GM12878 (cell line): ENCODE data around the gene MYO3A. TPM values are rescaled to one million over a fixed set of nuclear protein-coding genes. Genes with fewer than 3 reads are reported as not detected.

ENCODE experiments used
- ATAC-seq: fragments of 200-7000 bp; cut with Tn5 transposase; 3 replicates; pipeline ENCODE4 v1.9.1; 2020; ENCODE audit warnings: mild to moderate bottlenecking, moderate library complexity
- BruUV-seq: library from RNA; stranded (reverse); fragments of 400-500 nt; replicated peaks from 2 replicates; lab custom pipeline; 2021; lab: Mats Ljungman, UMichigan
- CTCF ChIA-PET: fragments of 300-600 bp; sonication (Branson Sonifier 250); formaldehyde crosslinking; extraction: SDS; loops from one replicate; lab custom pipeline; 2021; ENCODE audit warnings: inconsistent platforms; lab: Yijun Ruan, JAX
- POLR2A ChIA-PET: fragments of 350-600 bp; formaldehyde crosslinking; extraction: SDS; loops from one replicate; lab custom pipeline; 2021; ENCODE audit warnings: inconsistent platforms; lab: Charles Lee
- RAD21 ChIA-PET: fragments of 300-600 bp; sonication (Branson Sonifier 250); formaldehyde crosslinking; loops from one replicate; lab custom pipeline; 2023; ENCODE audit warnings: antibody characterized with exemption; ENCODE audit not compliant: unreplicated experiment; lab: Charles Lee
- SMC1A ChIA-PET: fragments of 300-600 bp; sonication (Branson Sonifier 250); formaldehyde crosslinking; loops from one replicate; lab custom pipeline; 2023; ENCODE audit not compliant: unreplicated experiment, uncharacterized antibody; lab: Charles Lee
- DNase-seq: peaks from one replicate; pipeline ENCODE4 v3.0.0-alpha.2; 2011; ENCODE audit warnings: low read depth, low spot score
- FAIRE-seq: peaks from 3 replicates; lab custom pipeline; 2011; peaks lifted over from hg19 to GRCh38; lab: Jason Lieb, UNC
- H2AFZ ChIP-seq: 2 replicates; pipeline ENCODE4 v1.6.0; 2011; ENCODE audit warnings: low read depth, low read length, control low read depth; ENCODE audit not compliant: control insufficient read depth
- H3K27ac ChIP-seq: 2 replicates; pipeline ENCODE4 v1.5.1; 2011; ENCODE audit warnings: control low read depth; ENCODE audit not compliant: control insufficient read depth, insufficient read depth
- H3K27me3 ChIP-seq, 2 experiments: replicated peaks in 1 of 2; 2 replicates each; pipeline versions ENCODE4 v1.6.0 to v1.6.1; 2011; ENCODE audit warnings: low read length in 1 of 2; ENCODE audit not compliant: control insufficient read depth in 2 of 2, insufficient read depth in 2 of 2
- H3K36me3 ChIP-seq, 2 experiments: 2 replicates each; pipeline ENCODE4 v1.5.1; 2011; ENCODE audit warnings: low read length in 1 of 2; ENCODE audit not compliant: control insufficient read depth in 2 of 2, insufficient read depth in 2 of 2
- H3K4me1 ChIP-seq: 2 replicates; pipeline ENCODE4 v1.6.1; 2011; ENCODE audit warnings: mild to moderate bottlenecking, low read length, moderate library complexity, mixed read lengths; ENCODE audit not compliant: control insufficient read depth, insufficient read depth
- H3K4me2 ChIP-seq: 2 replicates; pipeline ENCODE4 v1.6.0; 2011; ENCODE audit warnings: control low read depth; ENCODE audit not compliant: control insufficient read depth, insufficient read depth
- H3K4me3 ChIP-seq: fragments of 200-600 bp; sonication (generic); 2 replicates; pipeline ENCODE4 v1.5.1; 2016
- H3K79me2 ChIP-seq: 2 replicates; pipeline ENCODE4 v1.6.0; 2011; ENCODE audit warnings: low read length; ENCODE audit not compliant: control insufficient read depth, insufficient read depth
- H3K9ac ChIP-seq: 2 replicates; pipeline ENCODE4 v1.8.0; 2011; ENCODE audit warnings: low read length, control low read depth, mixed read lengths; ENCODE audit not compliant: control insufficient read depth, insufficient read depth
- H3K9me3 ChIP-seq: replicated peaks from 3 replicates; pipeline ENCODE4 v1.5.1; 2011; ENCODE audit warnings: mild to moderate bottlenecking, low read length; ENCODE audit not compliant: control insufficient read depth, insufficient read depth
- H4K20me1 ChIP-seq: 2 replicates; pipeline ENCODE4 v1.6.0; 2011; ENCODE audit not compliant: control insufficient read depth, insufficient read depth
- CBX5 ChIP-seq: sonication (generic); IDR thresholded peaks from 2 replicates; pipeline ENCODE4 v1.6.1; 2016; ENCODE audit warnings: low read depth, moderate library complexity, mild to moderate bottlenecking, inconsistent platforms
- CREB1 ChIP-seq: IDR thresholded peaks from 2 replicates; pipeline ENCODE4 v1.6.1; 2012; ENCODE audit warnings: low read depth, mild to moderate bottlenecking, inconsistent platforms
- HCFC1 ChIP-seq: fragments of 150-350 bp; IDR thresholded peaks from 2 replicates; pipeline ENCODE4 v1.6.1; 2014; ENCODE audit warnings: low read length
- HSF1 ChIP-seq: fragments of 150-350 bp; IDR thresholded peaks from 2 replicates; pipeline ENCODE4 v1.6.1; 2014; ENCODE audit warnings: mild to moderate bottlenecking, low read depth, low read length
- KLF5 ChIP-seq: fragments of 450-650 bp; IDR thresholded peaks from 2 replicates; pipeline ENCODE4 v1.6.1; 2014; ENCODE audit warnings: mild to moderate bottlenecking; ENCODE audit not compliant: partially characterized antibody
- MTA2 ChIP-seq: fragments of 450-650 bp; IDR thresholded peaks from 2 replicates; pipeline ENCODE4 v1.6.1; 2016; ENCODE audit warnings: low read depth, mild to moderate bottlenecking, moderate library complexity
- NBN ChIP-seq: fragments of 450-650 bp; IDR thresholded peaks from 2 replicates; pipeline ENCODE4 v1.6.1; 2016
- SMARCA5 ChIP-seq: fragments of 450-650 bp; IDR thresholded peaks from 2 replicates; pipeline ENCODE4 v1.6.1; 2017; ENCODE audit warnings: mild to moderate bottlenecking
- WGBS: methylation state at CpG from one replicate; pipeline ENCODE4 v1.1.6; 2016; ENCODE audit warnings: low lambda C conversion rate; ENCODE audit not compliant: insufficient replicate concordance, insufficient coverage; ENCODE audit errors: missing lambda C conversion rate; 5-methylcytosine and 5-hydroxymethylcytosine counted together
- in situ Hi-C: fragments of 300-500 bp; cut with MboI; formaldehyde crosslinking; loops from 9 replicates; pipeline ENCODE4 v1.14.3; 2018; ENCODE audit warnings: mixed read lengths
- intact Hi-C: fragments of 100-400 bp; cut with micrococcal nuclease; formaldehyde crosslinking; loops from one replicate; pipeline ENCODE4 v1.14.2; 2022; ENCODE audit not compliant: unreplicated experiment
- polyA plus RNA-seq, 11 experiments: library from polyadenylated mRNA; depleted of rRNA in 4 of 11; unstranded in 6 of 11; stranded (reverse) in 5 of 11; fragments of >200 nt; fragmentation: Nextera tagmentation in 4 of 11; fragmentation: Illumina TruSeq in 1 of 11; extraction: Ambion mirVana in 4 of 11; extraction: Trizol in 1 of 11; gene quantifications; 1 replicate in 1 of 11; 2 replicates in 10 of 11; pipeline versions ENCODE4 v1.2.1 to v1.2.3, GENCODE V29; 2011 to 2016; ENCODE audit warnings: inconsistent platforms in 2 of 11, missing spikeins in 2 of 11, low read depth in 1 of 11
- total RNA-seq, 4 experiments: library from RNA; depleted of rRNA in 3 of 4; stranded (reverse); fragments of >200 nt in 3 of 4; fragmentation: Illumina TruSeq in 1 of 4; extraction: Trizol in 1 of 4; gene quantifications; 2 replicates each; pipeline versions ENCODE4 v1.2.1 to v1.2.3, GENCODE V29; 2013 to 2021
- TF ChIP-seq, protein P1 (sequence below): fragments of 450-650 bp; IDR thresholded peaks from 2 replicates; pipeline ENCODE4 v1.6.1; 2017; ENCODE audit warnings: mild to moderate bottlenecking, moderate library complexity
- TF ChIP-seq, protein P2 (sequence below): fragments of 150-350 bp; IDR thresholded peaks from 2 replicates; pipeline ENCODE4 v1.6.1; 2016; ENCODE audit warnings: low read depth, low read length

Gene MYO3A
- total and polyA plus RNA-seq, 10 of the 15 experiments (the other 5 are each of a cell fraction or from before 2014, with no cell fraction given) = not detected

DNA sequence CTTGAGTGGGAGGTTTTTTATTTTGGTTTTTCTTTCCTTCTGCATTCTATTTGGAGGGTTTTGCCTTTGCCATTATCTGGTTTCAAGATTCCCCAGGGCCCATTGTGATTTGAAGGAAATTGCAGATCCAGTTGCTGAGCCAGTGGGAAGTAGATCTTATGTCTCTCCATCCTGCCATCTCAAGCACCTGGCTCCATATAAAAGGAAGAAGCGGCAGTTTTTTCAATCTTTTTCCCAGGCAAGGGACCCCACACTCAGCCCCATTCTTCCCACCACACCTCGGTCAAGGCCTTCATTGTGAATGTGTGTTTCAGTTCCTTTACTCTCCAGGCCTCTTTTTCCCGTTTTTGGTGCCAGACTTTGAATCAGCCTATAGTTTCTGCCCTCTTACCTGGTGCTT lies 95.8 kb downstream of the MYO3A start:
- intact Hi-C loops = no loop called here
- ChIA-PET POLR2A (no interaction called here), SMC1A (no interaction called here), CTCF (no interaction called here), RAD21 (no interaction called here)
- no peak for ATAC-seq
- Histone ChIP-seq H3K79me2 (no peaks in the 10 kb centered on the region), H3K9me3 (no peaks in the 10 kb centered on the region), H2AFZ (no peak overlapping the region), H3K9ac (no peak overlapping the region), H3K36me3 (no peaks in the 10 kb centered on the region), H4K20me1 (no peaks in the 10 kb centered on the region), H3K4me2 (no peak overlapping the region), H3K4me1 (no peaks in the 10 kb centered on the region), H3K27ac (no peak overlapping the region), H3K27me3 (peaks cover 0 to 2% of the 10 kb centered on the region in 2 experiments; a peak in 1 of 4 replicates), H3K4me3 (no peak overlapping the region)
- in situ Hi-C loops = no loop called here
- FAIRE-seq = no peak
- 23% methylated on average over 3 of the region's 3 CpGs for WGBS
- TF ChIP-seq CBX5 = no peak
- DNase-seq = no peak
- no TSS peak for BruUV-seq

GRCh38 chr10:26031300-26031699 lies 97.3 kb downstream of the MYO3A start:
- FAIRE-seq = no peak
- ChIA-PET POLR2A (no interaction called here), RAD21 (no interaction called here), SMC1A (no interaction called here), CTCF (no interaction called here)
- Histone ChIP-seq H3K36me3 (no peaks in the 10 kb centered on the region), H3K9ac (no peak overlapping the region), H3K4me2 (no peak overlapping the region), H3K4me3 (no peak overlapping the region), H2AFZ (no peak overlapping the region), H3K79me2 (no peaks in the 10 kb centered on the region), H3K4me1 (no peaks in the 10 kb centered on the region), H4K20me1 (no peaks in the 10 kb centered on the region), H3K27me3 (peaks cover 0 to 2% of the 10 kb centered on the region in 2 experiments; a peak in 1 of 4 replicates), H3K27ac (no peak overlapping the region), H3K9me3 (no peaks in the 10 kb centered on the region)
- ATAC-seq = no peak
- in situ Hi-C loops = no loop called here
- no TSS peak for BruUV-seq
- intact Hi-C loops = no loop called here
- DNase-seq = no peak
- WGBS = 0% methylated on average over 3 of the region's 3 CpGs
- TF ChIP-seq CREB1 = no peak
- TF ChIP-seq KLF5 = no peak
- TF ChIP-seq, protein P1, sequence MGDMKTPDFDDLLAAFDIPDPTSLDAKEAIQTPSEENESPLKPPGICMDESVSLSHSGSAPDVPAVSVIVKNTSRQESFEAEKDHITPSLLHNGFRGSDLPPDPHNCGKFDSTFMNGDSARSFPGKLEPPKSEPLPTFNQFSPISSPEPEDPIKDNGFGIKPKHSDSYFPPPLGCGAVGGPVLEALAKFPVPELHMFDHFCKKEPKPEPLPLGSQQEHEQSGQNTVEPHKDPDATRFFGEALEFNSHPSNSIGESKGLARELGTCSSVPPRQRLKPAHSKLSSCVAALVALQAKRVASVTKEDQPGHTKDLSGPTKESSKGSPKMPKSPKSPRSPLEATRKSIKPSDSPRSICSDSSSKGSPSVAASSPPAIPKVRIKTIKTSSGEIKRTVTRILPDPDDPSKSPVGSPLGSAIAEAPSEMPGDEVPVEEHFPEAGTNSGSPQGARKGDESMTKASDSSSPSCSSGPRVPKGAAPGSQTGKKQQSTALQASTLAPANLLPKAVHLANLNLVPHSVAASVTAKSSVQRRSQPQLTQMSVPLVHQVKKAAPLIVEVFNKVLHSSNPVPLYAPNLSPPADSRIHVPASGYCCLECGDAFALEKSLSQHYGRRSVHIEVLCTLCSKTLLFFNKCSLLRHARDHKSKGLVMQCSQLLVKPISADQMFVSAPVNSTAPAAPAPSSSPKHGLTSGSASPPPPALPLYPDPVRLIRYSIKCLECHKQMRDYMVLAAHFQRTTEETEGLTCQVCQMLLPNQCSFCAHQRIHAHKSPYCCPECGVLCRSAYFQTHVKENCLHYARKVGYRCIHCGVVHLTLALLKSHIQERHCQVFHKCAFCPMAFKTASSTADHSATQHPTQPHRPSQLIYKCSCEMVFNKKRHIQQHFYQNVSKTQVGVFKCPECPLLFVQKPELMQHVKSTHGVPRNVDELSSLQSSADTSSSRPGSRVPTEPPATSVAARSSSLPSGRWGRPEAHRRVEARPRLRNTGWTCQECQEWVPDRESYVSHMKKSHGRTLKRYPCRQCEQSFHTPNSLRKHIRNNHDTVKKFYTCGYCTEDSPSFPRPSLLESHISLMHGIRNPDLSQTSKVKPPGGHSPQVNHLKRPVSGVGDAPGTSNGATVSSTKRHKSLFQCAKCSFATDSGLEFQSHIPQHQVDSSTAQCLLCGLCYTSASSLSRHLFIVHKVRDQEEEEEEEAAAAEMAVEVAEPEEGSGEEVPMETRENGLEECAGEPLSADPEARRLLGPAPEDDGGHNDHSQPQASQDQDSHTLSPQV = no peak
- no peak for TF ChIP-seq HSF1
- TF ChIP-seq SMARCA5 = no peak
- TF ChIP-seq NBN = no peak
- TF ChIP-seq, protein P2, sequence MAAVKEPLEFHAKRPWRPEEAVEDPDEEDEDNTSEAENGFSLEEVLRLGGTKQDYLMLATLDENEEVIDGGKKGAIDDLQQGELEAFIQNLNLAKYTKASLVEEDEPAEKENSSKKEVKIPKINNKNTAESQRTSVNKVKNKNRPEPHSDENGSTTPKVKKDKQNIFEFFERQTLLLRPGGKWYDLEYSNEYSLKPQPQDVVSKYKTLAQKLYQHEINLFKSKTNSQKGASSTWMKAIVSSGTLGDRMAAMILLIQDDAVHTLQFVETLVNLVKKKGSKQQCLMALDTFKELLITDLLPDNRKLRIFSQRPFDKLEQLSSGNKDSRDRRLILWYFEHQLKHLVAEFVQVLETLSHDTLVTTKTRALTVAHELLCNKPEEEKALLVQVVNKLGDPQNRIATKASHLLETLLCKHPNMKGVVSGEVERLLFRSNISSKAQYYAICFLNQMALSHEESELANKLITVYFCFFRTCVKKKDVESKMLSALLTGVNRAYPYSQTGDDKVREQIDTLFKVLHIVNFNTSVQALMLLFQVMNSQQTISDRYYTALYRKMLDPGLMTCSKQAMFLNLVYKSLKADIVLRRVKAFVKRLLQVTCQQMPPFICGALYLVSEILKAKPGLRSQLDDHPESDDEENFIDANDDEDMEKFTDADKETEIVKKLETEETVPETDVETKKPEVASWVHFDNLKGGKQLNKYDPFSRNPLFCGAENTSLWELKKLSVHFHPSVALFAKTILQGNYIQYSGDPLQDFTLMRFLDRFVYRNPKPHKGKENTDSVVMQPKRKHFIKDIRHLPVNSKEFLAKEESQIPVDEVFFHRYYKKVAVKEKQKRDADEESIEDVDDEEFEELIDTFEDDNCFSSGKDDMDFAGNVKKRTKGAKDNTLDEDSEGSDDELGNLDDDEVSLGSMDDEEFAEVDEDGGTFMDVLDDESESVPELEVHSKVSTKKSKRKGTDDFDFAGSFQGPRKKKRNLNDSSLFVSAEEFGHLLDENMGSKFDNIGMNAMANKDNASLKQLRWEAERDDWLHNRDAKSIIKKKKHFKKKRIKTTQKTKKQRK = no peak
- no peak for TF ChIP-seq HCFC1
- TF ChIP-seq MTA2 = no peak
